CD4-positive, alpha-beta T cell treated with Interleukin-15 for 4 hours (primary cell): ENCODE data around the gene RNF113A.
"Not testable (repeated sequence)": the region's sequence is repeated elsewhere in the genome, so short reads cannot be mapped to it uniquely, and the experiment has no call there.

Experiments
- DNase-seq: peaks from one replicate; pipeline ENCODE4 v3.0.0-alpha.2; 2020; ENCODE audit warnings: low spot score

The RNF113A gene

GRCh38 chrX:119833905-119834304, 37.6 kb downstream of the RNF113A start:
- no peak for DNase-seq

GRCh38 chrX:119828446-119828845, 43.1 kb downstream of the RNF113A start:
- no peak for DNase-seq

GRCh38 chrX:119826399-119826959, 45.1 kb downstream of the RNF113A start:
- no peak for DNase-seq

GRCh38 chrX:119824221-119824620, 47.3 kb downstream of the RNF113A start:
- DNase-seq, result not testable (repeated sequence)

- DNase-seq, result peak; percentile 59
These were observed 49.8 kb downstream of the RNF113A start for GRCh38 chrX:119821703-119822102.
